GM18907 (cell line): ENCODE data around the gene YARS1.
A peak's percentile ranks its signal among the peaks of the same experiment; 100 is the strongest.

Experiments
- ATAC-seq: cut with Tn5 transposase; IDR thresholded peaks from one replicate; pipeline ENCODE4 v1.9.1; 2021; ENCODE audit warnings: mild to moderate bottlenecking, moderate library complexity; ENCODE audit not compliant: unreplicated experiment

Gene YARS1

DNA sequence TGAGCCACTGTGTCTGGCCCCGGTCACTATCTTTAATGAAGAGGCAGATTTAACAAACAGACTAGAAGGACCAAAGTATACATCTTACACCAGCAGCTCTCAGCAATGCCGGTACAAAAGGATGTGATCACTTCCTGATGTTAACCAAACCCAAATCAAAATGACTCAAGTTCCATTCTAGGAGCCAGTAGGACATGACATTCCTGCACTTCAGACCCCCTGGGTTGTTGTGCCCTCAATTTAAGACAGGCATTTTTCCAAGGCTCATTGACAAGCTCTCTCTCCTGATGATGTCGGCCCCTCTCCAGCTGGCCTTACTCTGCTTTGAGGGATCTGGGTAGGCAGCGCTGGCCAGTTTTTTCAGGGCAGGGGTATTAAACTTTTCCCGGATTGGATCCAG lies 35.1 kb downstream of the YARS1 start:
- ATAC-seq, result no peak

DNA sequence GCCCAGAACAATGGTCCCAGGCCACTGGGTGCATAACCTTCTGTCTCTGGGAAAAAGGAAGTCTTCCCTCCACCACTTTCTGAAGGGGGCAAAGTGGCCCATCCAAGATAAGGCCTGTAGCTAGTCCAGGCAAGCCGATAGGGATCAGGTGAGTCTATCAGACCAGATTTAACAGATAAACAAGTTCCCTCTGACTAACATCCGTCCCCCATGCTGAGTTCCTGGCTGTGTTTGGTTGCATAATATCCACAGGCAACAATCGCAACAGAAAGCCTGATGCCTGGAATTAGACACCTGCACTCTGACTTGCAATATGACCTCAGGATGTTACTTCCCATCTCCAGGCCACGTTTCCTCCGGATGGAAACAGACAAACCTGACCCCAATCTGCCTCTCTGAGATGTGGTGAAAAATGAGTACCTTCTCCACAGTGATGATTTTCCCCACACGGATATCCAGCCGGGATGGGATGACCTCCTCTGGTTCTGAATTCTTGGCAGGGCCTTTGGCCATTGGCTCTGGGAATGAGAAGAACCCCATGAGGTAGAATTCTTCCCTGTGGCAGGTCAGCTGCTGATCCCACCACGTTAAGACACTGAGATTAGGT lies 36.4 kb downstream of the YARS1 start:
- no peak for ATAC-seq

DNA sequence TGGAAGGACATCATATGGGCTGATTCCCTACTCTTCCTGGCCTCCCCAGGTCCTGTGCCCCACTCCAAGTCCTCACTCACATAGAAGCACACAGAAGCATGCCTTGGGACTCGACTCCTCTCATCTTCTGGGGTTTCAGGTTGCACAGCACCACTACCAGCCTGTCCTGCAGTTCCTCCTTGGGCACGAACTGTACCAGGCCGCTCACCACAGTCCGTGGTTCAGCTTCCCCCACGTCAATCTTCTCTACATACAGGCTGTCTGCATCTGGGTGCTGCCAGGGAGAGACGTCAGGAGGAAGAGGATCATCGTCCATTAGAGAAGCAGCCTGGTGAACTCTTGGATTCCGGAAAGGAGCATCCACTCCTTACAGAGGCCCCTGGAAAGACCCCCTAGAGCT lies 37.2 kb downstream of the YARS1 start:
- no peak for ATAC-seq

DNA sequence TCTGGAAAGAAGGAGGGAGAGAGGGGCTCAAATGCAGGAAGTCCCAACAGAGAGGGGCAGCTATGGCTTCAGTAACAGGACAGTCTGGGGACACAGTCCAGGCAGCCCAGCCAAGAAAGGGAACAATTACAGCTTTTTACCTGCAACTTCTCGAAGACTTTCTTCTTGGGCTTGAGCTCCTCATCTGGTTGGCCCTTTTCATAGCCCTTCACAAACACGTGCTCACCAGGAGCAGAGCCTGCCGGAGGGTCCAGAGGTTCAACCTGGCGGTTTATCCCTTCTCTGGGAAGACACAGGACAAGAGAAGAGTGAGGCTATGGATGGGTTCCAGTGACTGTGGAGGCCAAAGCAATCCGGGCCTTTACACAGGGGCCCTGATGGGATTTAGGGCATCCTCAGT lies 37.9 kb downstream of the YARS1 start:
- ATAC-seq, result no peak

DNA sequence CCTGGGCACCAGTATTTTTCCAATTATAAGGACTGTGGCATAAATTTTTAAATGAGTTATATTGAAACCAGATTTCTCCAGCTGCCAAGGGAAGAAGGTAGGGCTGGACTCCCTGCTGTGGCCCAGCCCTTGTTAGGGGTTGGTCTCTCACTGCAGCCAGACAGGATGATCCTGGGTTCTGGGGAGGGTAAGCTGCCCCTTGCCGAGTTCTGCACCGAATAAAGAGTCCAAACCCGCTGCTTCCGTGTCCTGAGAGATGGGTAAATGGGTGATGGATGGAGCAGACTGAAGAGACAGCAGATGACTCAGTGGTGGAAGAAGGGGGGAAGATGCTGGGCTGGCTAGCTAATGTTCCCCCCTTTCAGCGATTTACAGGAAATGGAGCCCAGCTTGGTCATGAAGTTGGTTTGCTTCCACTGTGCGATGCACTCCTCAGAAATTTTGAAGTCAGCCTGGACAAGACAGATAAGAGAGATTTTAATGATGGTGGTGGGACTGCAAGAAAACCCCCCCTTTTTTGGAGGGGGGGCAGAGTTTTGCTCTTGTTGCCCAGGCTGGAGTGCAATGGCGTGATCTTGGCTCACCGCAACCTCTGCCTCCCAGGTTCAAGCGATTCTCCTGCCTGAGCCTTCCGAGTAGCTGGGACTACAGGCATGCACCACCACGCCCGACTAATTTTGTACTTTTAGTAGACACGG lies 41.4 kb downstream of the YARS1 start:
- no peak for ATAC-seq

DNA sequence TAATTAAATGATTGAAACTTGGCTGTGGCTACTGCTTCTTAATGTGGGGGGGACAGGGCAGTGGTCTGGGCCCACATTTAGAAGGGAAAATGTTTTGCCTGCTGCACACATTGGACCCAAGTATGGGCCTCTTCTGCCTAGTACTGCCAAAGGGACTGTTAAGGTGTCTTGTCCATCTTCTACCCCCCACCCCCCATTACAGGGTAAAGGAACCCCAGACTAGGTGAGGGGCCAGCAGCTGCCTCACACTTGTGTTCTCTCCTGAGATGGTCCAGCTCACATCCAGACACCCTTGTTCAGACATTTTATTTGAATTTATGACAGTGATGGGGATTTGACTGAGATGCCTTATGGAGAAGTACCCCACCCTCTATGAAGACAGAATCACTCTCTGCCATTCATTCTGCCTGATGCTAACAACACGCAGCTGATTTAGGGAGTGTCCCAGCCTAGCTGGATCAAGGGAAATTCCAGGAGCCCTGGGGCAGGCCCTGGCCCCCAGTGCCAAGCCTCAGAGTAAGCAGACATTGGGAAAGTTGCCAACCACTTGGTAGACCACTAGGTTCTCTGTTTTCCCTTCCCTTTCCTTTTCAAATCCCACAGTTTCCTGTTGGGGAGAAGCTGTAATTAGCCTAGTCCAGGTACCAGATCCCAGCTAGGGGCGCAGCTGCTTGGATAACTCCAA lies 42.1 kb downstream of the YARS1 start:
- ATAC-seq, result no peak

DNA sequence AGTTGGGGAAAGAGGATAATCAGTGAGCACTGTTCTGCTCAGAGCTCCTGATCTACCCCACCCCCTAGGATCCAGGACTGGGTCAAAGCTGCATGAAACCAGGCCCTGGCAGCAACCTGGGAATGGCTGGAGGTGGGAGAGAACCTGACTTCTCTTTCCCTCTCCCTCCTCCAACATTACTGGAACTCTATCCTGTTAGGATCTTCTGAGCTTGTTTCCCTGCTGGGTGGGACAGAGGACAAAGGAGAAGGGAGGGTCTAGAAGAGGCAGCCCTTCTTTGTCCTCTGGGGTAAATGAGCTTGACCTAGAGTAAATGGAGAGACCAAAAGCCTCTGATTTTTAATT lies 42.7 kb downstream of the YARS1 start:
- no peak for ATAC-seq

DNA sequence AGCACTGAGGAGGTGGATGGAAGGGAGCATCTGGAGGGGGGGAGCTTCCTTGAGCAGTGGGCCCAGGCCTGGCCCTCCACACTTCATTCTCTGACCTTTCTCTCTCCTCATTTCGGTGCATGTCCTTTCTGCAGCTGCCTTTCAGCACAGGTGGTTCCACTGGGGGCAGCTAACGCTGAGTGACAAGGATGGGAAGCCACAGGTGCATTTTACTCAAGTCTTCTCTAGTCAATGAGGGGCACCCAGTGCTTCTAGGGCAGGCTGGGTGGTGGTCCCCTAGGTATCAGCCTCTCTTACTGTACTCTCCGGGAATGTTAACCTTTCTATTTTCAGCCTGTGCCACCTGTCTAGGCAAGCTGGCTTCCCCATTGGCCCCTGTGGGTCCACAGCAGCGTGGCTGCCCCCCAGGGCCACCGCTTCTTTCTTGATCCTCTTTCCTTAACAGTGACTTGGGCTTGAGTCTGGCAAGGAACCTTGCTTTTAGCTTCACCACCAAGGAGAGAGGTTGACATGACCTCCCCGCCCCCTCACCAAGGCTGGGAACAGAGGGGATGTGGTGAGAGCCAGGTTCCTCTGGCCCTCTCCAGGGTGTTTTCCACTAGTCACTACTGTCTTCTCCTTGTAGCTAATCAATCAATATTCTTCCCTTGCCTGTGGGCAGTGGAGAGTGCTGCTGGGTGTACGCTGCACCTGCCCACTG lies 43.2 kb downstream of the YARS1 start:
- ATAC-seq, result no peak

DNA sequence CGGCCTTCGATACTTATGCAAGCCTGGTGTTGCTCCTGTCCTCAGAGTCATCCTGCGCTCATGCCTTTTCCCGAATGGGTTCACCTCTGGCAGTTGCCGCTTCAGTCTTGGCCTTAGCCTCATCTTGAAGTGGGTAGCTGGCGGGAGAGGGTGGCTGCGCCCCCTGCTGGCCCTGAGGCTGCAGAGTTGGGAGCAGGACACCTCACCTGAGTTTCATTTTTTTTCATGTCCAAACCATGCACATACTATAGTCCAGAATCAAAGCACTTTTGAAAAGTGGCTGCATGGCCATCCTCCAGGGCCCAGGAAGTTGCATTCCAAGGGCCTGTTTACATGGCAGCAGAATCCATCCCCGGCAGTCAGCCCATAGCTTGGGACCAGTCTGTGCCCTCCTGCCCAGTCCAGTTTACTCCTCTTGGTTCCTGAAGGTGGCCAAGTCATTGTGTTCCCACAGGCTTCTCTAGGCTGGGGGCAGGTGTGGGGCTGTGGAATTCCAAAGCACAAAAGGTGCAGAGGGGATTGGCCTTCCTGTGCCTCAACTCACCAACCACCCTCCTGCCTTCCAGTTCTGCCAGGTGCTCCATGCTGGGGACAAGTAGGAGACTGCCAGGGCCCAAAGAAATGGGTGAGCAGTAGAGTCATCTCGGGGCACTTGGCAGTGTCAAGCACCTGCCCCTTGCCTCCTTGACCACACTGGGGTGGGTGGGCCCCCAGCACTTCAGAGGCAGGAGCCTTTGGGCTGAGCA lies 44.0 kb downstream of the YARS1 start:
- peak; percentile 48 for ATAC-seq

DNA sequence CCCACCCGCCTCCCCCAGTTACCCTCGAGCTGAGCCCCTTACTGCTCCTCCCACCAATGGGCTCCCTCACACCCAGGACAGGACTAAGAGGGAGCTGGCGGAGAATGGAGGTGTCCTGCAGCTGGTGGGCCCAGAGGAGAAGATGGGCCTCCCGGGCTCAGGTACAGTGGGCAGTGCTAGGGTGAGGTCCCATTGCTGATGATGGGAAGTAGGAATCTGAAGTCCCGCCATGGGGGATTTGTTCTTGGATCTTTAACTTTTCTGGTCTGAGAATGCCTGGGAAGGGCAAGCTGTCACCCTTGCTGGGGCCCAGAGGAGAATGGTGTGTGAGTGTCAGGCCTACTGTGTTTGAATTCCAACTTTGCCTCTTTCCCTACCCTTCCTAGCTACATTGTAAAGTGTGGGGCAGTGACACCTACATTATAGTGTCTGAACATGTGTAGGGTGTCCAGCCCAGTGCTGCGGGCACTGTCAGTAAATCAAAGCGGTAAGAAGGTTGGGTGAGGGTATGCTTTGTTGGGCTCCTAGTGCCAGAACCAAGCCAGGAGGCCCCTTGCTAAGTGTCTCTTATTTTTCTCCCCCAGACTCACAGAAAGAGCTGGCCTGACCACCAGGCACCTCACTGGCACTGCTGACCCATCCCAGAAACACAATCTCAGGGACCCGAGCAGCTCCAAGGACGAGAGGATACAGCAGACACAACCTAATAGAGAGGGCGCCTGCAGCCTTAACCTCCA lies 44.7 kb downstream of the YARS1 start:
- ATAC-seq, result no peak

DNA sequence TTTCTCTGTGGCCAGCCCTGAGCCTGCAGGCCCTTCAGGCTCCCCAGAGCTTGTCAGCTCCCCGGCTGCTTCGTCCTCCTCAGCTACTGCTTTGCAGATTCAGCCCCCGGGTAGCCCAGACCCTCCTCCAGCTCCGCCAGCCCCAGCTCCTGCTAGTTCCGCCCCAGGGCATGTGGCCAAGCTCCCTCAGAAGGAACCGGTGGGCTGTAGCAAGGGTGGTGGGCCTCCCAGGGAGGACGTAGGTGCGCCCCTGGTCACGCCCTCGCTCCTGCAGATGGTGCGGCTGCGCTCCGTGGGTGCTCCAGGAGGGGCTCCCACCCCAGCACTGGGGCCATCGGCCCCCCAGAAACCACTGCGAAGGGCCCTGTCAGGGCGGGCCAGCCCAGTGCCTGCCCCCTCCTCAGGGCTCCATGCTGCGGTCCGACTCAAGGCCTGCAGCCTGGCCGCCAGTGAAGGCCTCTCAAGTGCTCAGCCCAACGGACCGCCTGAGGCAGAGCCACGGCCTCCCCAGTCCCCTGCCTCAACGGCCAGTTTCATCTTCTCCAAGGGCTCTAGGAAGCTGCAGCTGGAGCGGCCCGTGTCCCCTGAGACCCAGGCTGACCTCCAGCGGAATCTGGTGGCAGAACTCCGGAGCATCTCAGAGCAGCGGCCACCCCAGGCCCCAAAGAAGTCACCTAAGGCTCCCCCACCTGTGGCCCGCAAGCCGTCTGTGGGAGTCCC lies 45.4 kb downstream of the YARS1 start:
- ATAC-seq, result no peak

DNA sequence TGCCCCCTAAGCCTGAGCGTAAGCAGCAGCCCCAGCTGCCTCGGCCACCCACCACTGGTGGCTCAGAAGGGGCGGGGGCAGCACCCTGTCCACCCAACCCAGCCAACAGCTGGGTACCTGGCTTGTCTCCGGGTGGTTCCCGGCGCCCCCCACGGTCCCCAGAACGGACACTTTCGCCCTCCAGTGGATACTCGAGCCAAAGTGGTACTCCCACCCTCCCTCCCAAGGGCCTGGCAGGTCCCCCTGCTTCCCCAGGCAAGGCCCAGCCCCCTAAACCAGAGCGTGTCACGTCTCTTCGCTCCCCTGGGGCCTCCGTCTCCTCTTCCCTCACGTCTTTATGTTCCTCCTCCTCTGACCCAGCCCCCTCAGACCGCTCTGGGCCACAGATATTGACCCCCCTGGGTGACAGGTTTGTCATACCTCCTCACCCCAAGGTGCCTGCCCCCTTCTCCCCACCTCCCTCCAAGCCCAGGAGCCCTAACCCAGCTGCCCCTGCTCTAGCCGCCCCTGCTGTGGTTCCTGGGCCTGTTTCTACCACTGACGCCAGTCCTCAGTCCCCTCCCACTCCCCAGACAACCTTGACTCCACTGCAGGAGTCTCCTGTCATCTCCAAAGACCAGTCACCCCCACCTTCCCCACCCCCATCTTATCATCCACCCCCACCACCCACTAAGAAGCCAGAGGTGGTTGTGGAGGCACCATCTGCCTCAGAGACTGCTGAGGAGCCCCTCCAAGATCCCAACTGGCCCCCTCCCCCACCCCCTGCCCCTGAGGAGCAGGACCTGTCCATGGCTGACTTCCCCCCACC lies 46.2 kb downstream of the YARS1 start:
- no peak for ATAC-seq

DNA sequence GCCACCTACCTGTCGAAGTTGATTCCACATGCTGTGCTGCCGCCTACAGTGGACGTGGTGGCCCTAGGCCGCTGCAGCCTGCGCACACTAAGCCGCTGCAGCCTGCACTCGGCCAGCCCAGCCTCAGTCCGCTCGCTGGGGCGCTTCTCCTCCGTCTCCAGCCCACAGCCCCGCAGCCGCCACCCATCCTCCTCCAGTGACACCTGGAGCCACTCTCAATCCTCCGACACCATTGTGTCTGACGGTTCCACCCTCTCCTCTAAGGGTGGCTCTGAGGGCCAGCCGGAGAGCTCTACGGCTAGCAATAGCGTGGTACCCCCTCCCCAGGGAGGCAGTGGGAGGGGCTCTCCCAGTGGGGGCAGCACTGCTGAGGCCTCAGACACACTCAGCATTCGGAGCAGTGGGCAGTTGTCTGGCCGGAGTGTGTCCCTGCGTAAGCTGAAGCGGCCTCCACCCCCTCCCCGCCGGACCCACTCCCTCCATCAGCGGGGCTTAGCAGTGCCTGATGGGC lies 46.9 kb downstream of the YARS1 start:
- ATAC-seq, result no peak

DNA sequence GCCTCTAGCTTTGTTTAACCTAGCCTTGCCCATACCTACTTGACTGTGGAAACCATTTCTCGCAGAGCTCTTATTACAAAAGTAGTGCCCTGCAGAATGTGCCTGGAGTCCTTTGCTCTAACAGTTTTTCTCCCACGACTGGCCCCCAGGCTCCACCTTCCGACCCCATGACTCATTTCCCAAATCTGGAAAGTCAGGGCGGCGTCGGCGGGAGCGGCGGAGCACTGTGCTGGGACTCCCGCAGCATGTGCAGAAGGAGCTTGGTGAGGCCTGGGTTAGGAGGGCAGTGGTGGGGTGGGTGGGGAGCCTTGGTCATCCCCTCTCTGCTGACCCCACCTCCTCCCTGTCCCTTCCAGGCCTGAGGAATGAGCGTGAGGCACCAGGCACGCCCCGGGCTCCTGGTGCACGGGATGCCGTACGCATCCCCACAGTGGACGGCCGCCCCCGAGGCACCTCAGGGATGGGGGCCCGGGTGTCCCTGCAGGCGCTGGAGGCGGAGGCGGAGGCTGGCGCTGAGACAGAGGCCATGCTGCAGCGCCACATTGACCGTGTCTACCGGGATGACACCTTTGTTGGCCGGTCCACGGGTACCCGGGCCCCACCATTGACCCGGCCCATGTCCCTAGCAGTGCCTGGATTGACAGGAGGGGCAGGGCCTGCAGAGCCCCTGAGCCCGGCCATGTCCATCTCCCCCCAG lies 47.5 kb downstream of the YARS1 start:
- ATAC-seq, result no peak

DNA sequence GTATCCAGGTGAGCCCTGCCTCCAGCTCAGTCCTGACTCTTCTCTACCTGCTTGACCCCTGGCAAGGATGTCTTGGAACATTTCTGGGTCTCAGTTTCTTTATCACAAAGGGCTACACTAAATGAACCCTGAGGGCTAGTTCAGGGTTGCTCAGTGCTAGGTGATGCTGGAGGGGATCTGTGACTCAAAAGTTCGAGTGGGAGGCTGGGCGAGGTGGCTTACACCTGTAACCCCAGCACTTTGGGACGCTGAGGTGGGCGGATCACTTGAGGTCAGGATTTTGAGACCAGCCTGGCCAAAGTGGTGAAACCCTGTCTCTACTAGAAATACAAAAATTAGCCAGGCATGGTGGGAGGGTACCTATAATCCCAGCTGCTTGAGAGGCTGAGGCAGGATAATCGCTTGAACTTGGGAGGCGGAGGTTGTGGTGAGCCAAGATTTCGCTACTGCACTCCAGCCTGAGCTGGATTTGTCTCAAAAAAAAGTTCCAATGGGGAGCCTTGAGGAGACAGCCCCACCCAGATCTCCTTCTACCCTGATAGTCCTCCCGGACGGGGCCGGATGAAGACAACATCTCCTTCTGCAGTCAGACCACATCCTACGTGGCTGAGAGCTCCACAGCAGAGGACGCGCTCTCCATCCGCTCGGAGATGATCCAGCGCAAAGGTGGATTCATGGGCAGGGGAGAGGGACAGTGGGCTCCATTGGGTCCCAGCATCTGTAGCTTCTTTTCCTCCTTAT lies 48.9 kb downstream of the YARS1 start:
- ATAC-seq, result no peak

DNA sequence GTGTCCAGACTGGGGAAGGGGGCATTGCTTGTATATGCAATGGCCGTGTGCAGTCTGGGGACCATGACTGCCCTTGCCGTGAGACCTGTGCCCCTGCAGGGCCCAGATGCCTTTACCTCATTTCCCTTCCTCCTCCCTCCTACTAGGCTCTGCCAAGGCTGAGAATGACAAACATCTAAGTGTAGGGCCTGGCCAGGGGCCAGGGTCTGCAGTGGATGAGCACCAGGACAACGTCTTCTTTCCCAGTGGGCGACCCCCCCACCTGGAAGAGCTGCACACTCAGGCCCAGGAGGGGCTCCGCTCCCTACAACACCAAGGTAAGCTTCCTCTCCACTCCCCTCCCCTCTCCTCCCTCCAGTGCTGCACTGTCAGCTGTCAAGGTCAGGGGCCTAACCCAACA lies 49.5 kb downstream of the YARS1 start:
- ATAC-seq, result no peak

DNA sequence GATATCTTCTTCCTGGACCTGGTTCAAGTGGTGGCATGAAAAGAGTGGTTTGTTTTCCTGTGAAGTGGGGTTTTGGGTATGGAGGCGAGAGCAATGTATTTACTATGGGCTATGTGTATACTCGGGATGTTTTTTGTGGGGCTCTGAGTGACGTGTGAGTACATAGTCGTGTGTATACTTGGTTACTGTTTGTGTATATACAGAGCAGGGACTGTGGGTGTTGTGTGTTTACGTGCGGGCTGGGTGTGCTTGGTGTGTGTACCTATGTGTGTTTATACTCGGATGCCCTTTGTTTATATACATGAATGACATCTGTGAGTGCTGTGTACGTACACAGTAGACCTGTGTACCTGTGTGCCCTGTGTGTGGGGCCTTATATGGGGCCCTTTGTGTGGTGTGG lies 50.0 kb downstream of the YARS1 start:
- ATAC-seq, result no peak
